SH-SY5Y (cell line): ENCODE results near the gene ABCA7.

Experiments
- GATA2 ChIP-seq: IDR thresholded peaks from 2 replicates; pipeline ENCODE4 v1.6.1; 2011; ENCODE audit warnings: mild to moderate bottlenecking, low read depth, low read length
- GATA3 ChIP-seq: IDR thresholded peaks from 2 replicates; pipeline ENCODE4 v1.6.1; 2011; ENCODE audit warnings: low read depth, mild to moderate bottlenecking, low read length, moderate library complexity

- no peak for TF ChIP-seq GATA2
- TF ChIP-seq GATA3 = no peak
Observed at GRCh38 chr19:1045247-1045603, 5.3 kb downstream of the ABCA7 start.
